ENCODE data around the gene DYNLL1.
A peak's percentile ranks its signal among the peaks of the same experiment; 100 is the strongest.

The DYNLL1 gene

GRCh38 chr12:120468821-120469449, 27.0 kb upstream of the DYNLL1 start:
- no peak for DNase-seq (ENCODE audit: extremely low read depth, low read depth)
- TF ChIP-seq CTCF (IDR thresholded peaks at IDR 0.05; ENCODE audit: low read depth, low read length): no peak; the same call in 1 of the 2 replicates

- TF ChIP-seq CTCF (IDR thresholded peaks at IDR 0.05; ENCODE audit: low read depth, low read length): peak; percentile 84
Observed at GRCh38 chr12:120469450-120470149, 26.3 kb upstream of the DYNLL1 start, which contains the start of gene SRSF9. Gene SRSF9, minus strand, starts transcription at chr12:120469748. Its CDS starts 139 bp downstream, at chr12:120469609.

GRCh38 chr12:120470150-120470784, 25.6 kb upstream of the DYNLL1 start:
- DNase-seq (ENCODE audit: extremely low read depth, low read depth): no peak
- TF ChIP-seq CTCF (IDR thresholded peaks at IDR 0.05; ENCODE audit: low read depth, low read length): no peak

More at GRCh38 chr12:120469450-120470149, 26.3 kb upstream of the DYNLL1 start, which contains the start of gene SRSF9:
- DNase-seq (ENCODE audit: extremely low read depth, low read depth): peak; percentile 95

GRCh38 chr12:120472521-120472920, 23.4 kb upstream of the DYNLL1 start:
- no peak for TF ChIP-seq CTCF (IDR thresholded peaks at IDR 0.05; ENCODE audit: low read depth, low read length)
- no peak for DNase-seq (ENCODE audit: extremely low read depth, low read depth)

- no peak for DNase-seq (ENCODE audit: extremely low read depth, low read depth)
- TF ChIP-seq CTCF (IDR thresholded peaks at IDR 0.05; ENCODE audit: low read depth, low read length): no peak
Observed at GRCh38 chr12:120473807-120474615, 21.9 kb upstream of the DYNLL1 start.

- no peak for DNase-seq (ENCODE audit: extremely low read depth, low read depth)
Observed at GRCh38 chr12:120474616-120474960, 21.3 kb upstream of the DYNLL1 start.

More at GRCh38 chr12:120474616-120474960, 21.3 kb upstream of the DYNLL1 start:
- no peak for TF ChIP-seq CTCF (IDR thresholded peaks at IDR 0.05; ENCODE audit: low read depth, low read length)
